ENCODE results near the gene PHETA1. TPM values are rescaled to one million over a fixed set of nuclear protein-coding genes. Genes with fewer than 3 reads are reported as not detected.

The PHETA1 gene
- total and polyA plus RNA-seq, 9 donors: 1.8 to 26.5 (median 19.1) TPM

- H3K27ac ChIP-seq: no peak overlapping the region
- no peaks in the 10 kb centered on the region for H3K9me3 ChIP-seq
- H3K27me3 ChIP-seq: no peaks in the 10 kb centered on the region
- 37 to 54% (median 45%) methylated on average over 13 of the region's 13 CpGs for WGBS, 3 donors
- H3K36me3 ChIP-seq: no peaks in the 10 kb centered on the region
- intact Hi-C loops (cut with DNase I): no loop called here
- peak overlapping the region; percentile 81 for H3K4me3 ChIP-seq
- no peak for TF ChIP-seq CTCF (IDR thresholded peaks at IDR 0.05)
- no peak for TF ChIP-seq POLR2A (IDR thresholded peaks at IDR 0.05)
- no peak for TF ChIP-seq EP300 (IDR thresholded peaks at IDR 0.05)
- peaks cover 9% of the 10 kb centered on the region for H3K4me1 ChIP-seq (ENCODE audit: insufficient read depth)
- no peak for DNase-seq
These were observed 763 bp upstream of the PHETA1 start for GRCh38 chr12:111369496-111370220.

GRCh38 chr12:111368291-111368787 is 556 bp downstream of the PHETA1 start:
- WGBS, 3 donors: 0 to 1% (median 1%) methylated on average over 17 to 18 of the region's 18 CpGs
- peak overlapping the region; percentile 81 for H3K4me3 ChIP-seq
- TF ChIP-seq POLR2A (IDR thresholded peaks at IDR 0.05) (no peak), EP300 (IDR thresholded peaks at IDR 0.05) (no peak), CTCF (IDR thresholded peaks at IDR 0.05) (no peak)
- H3K36me3 ChIP-seq: no peaks in the 10 kb centered on the region
- H3K27ac ChIP-seq: peak overlapping the region; percentile 33 to 70
- intact Hi-C loops (cut with DNase I): no loop called here
- DNase-seq: peak in 3 of 5 donors; percentile 27 to 52 (median 40)
- peaks cover 9% of the 10 kb centered on the region for H3K4me1 ChIP-seq (ENCODE audit: insufficient read depth)
- H3K9me3 ChIP-seq: no peaks in the 10 kb centered on the region
- H3K27me3 ChIP-seq: no peaks in the 10 kb centered on the region

DNA sequence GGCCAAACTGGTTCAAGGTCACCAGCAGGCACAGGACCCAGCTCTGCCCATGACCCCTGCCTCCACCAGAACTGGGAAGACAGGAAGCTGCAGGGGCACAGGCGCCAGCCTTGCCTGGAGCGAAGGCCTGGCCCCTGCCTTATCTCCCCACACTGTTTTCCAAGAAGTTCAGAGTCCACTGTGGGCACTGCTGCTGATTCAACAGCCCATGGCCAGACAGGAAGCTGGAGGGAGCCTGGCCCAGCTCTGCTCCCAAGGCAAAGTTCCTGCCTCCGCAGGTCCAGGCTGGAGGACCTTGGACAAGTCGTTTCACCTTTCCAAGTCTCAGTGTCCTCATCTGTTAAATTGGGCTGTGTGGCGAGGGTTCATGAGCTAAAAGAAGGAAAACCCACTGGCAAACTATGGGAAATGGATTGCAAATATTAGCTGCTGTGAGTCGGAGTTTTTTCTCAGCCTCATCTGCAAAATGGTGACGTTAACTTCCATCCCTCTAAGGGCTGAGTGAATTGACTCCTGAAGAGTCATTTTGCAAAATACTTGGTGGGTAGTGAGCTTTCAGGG is 1.2 kb downstream of the PHETA1 start:
- WGBS, 3 donors: 26 to 42% (median 30%) methylated on average over 7 of the region's 7 CpGs
- TF ChIP-seq POLR2A (IDR thresholded peaks at IDR 0.05) (no peak), EP300 (IDR thresholded peaks at IDR 0.05) (no peak), CTCF (IDR thresholded peaks at IDR 0.05) (no peak)
- intact Hi-C loops (cut with DNase I): no loop called here
- DNase-seq: peak in 2 of 5 donors; percentile 14 to 32
- Histone ChIP-seq H3K27ac (peak overlapping the region; percentile 33 to 70), H3K27me3 (no peaks in the 10 kb centered on the region), H3K4me1 (ENCODE audit: insufficient read depth) (peaks cover 9% of the 10 kb centered on the region), H3K36me3 (no peaks in the 10 kb centered on the region), H3K4me3 (peak overlapping the region; percentile 81), H3K9me3 (no peaks in the 10 kb centered on the region)

DNA sequence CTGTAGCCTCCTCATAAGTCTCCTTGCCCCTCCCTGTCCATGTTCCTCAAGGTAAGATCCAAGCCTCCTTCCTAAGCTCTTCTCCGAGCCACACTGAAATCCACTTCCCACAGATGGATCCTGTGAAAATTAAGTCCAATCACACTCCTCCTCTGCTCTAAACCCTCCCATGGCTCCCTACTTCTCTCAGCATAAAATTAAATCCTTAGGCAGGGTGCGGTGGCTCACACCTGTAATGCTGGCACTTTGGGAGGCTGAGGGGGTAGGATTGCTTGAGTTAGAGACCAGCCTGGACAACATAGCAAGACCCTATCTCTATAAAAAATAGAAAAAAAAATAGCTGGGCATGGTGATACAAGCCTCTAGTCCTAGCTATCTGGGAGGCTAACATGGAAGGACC is 2.3 kb downstream of the PHETA1 start:
- H3K36me3 ChIP-seq: no peaks in the 10 kb centered on the region
- H3K4me3 ChIP-seq: no peak overlapping the region
- peaks cover 15% of the 10 kb centered on the region for H3K4me1 ChIP-seq (ENCODE audit: insufficient read depth)
- TF ChIP-seq CTCF (IDR thresholded peaks at IDR 0.05) (no peak), POLR2A (IDR thresholded peaks at IDR 0.05) (no peak), EP300 (IDR thresholded peaks at IDR 0.05) (no peak)
- no peak for DNase-seq
- no peak overlapping the region for H3K27ac ChIP-seq
- intact Hi-C loops (cut with DNase I): no loop called here
- WGBS, 3 donors: 93 to 98% (median 94%) methylated on average over 2 of the region's 2 CpGs
- no peaks in the 10 kb centered on the region for H3K27me3 ChIP-seq
- H3K9me3 ChIP-seq: no peaks in the 10 kb centered on the region
